Dedifferentiated amniotic fluid mesenchymal stem cell (primary cell): ENCODE data around the gene PLA2R1.

ENCODE experiments used
- DNase-seq: peaks from one replicate; pipeline ENCODE4 v3.0.0-alpha.2; 2016; ENCODE audit errors: extremely low spot score

PLA2R1 gene

DNA sequence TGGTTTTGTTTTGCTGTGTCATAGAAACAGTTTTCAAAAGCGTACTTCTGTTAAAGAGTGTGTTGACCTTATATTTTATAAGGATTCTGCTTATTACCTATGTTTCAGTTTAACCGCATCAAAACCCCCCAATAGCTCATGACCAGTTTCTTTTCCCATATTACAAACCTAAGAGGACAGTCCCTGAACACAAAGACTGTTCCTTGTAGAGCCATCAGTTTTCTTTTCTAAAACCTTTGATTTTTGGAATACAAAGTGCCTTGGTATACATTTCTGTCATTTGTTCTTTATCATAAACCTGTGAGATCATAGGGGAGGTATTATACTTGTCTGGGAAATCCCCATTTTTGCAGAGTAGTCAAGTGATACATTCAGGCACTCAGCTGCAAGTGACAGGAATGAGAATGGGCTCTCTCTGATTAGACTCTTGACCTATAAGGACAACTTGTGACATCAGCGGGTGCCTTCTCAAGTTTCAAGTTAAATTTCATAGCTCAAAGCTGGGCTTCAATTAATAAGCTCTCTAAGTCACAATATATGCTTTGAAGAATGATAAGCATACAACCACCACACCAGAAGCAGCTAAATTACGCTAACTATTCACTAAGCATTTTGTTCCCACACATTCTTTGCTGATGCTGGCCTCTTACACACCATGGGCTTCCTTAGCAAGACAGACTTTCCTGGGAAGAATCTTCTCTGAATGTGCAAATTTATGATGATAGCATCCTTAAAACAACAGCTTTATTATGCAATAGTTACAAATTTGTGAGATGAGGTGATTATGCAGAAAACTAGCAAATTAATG lies 167.0 kb downstream of the PLA2R1 start:
- no peak for DNase-seq

DNA sequence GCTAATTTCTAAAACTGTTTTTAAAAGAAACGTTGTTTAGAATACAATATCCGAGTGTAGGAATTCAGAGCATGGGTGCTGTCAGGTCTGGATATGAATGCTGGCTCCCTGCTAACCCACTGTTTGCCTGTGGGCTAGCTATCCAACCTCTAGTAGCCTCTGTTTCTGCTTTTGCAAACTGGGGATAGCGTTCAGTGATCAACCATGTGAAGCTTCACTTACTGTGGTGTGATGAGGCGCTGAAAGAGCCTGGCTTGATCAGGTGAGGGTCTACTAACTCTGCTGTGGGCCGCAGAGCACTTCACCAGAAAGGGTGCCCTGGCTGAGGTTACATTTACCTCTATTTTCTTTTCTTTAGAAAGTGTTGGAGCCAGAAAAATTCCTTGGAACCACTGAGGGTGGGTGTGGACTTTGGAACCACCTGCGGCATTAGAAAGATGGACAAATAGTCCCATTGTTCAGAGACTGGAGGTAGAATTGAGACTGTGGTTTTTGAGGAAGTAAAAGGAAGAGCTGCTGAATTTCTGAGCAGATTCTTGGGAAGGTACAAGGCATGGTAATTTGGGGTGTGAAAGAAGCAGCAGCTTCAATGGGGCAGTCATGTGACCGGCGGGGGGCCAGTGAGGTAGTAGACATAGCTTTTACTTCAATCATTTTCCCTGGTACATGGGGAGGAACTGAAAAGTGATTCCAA lies 168.1 kb downstream of the PLA2R1 start:
- DNase-seq, result no peak

DNA sequence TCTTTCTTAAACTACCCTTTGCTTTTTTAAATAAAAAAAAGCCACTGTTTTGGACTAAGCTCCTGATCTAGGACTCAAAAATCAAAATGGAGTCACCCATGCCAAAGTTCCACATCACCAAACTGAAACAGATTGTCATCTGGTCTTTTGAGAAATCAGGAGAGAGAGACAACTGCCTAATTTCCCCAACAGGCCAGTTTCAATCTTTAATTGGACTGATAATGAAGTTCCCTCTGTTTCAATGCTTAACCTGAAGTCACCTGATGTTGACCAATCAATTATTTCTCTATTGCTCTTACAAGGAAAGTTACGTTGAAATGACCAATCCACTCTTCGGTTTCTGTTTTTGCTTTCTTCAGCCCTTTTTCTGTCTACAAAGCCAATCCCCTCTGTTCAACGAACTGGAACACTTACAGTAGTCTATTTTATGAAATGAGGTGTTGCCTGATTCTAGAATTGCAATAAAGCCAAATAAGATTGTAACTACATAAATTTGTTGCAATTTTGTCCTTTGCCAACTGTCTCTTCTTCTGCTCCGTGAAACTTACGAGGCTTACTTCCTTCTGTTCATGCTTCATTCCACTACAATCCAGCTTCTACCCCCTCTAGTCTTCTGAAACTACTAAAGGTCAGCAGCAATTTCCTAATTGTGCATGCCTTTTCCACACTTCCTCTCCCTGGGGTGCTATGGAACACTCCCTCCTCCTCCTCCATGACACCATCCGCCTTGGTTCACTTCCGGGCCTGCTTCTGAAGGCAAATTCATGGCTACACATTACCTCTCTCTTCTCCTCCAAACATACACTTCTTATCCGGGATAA lies 169.2 kb downstream of the PLA2R1 start:
- no peak for DNase-seq

DNA sequence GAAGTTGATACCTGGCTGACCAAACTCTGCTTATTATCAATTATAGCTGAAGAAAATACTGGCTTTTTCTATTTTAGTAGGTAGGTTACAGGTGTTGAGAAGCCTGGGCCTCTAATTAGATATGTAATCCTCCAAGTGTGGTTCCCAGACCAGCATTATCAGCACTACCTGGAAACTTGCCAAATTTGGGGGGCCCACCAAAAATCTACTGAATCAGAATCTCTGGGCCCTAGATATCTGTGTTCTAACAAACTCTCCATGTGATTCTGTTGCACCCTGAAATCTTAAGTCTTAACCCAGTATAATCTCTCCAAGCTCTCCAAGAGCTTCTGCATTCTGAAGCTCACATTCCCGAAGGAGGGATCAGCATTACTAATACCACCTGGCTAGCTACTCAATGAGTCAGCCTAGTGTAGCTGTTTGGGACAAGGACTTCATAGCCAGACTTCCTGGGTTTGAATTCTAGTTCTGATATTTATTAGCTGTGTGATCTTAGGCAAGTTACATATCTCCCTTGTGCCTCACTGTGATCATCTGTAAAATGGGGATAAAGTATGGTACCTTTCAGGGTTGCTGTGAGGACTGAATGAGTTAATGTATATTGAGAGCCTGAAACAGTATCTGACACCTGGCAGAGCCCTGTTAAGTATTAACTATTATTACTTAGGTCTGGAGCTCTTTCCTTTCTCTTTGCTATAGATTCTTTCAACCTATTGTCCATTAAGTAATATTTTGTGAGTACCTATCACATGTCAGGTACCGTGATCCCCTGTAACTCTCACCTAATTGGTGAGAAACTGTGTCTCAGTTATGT lies 170.3 kb downstream of the PLA2R1 start:
- no peak for DNase-seq

DNA sequence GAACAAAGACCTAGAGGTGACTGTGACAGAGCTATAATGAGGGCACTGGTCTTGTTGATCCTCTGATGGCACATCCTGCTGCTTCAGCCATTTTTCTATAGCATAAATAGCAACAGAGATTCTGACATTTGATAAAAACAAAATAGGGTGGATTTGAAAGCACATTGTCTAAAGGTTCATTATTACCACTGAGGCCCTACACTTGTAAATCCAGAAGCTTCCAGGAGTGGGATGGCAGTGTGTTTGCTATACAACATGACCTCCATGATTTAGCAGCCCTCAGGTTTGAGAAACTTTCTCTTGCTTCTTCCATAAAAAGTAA lies 171.2 kb downstream of the PLA2R1 start:
- DNase-seq, result no peak

DNA sequence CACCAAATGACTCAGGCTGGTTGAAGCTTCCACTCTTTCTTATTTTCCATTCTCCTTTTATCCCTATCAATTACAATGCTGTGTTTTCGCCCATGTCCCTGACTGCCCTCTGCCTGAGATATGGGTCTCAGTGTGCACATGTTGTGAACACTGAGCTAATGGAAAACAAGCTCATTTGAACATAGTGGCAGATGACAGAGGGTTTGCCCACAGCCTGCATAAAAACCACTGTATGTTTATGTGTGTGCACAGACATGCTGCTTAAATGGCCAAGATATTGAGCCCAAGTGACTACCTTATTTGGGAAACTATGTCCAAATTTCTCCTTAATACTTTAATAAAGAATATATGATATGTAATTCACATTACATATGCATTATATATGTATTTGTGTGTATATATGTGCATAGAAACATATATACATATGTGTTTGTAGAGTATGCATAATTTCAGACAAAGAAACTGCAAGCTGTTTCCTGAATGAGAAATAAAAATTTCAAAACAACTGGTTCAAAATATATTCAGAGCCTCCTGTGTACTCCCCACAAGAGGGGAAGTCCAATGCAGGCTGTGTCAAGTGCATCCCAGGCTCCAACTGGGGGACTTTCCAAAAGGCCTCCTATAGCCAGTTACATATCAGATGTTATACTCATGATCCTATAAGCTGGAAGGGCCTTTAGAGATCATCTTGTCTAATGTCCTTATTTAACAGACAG lies 171.7 kb downstream of the PLA2R1 start:
- no peak for DNase-seq

DNA sequence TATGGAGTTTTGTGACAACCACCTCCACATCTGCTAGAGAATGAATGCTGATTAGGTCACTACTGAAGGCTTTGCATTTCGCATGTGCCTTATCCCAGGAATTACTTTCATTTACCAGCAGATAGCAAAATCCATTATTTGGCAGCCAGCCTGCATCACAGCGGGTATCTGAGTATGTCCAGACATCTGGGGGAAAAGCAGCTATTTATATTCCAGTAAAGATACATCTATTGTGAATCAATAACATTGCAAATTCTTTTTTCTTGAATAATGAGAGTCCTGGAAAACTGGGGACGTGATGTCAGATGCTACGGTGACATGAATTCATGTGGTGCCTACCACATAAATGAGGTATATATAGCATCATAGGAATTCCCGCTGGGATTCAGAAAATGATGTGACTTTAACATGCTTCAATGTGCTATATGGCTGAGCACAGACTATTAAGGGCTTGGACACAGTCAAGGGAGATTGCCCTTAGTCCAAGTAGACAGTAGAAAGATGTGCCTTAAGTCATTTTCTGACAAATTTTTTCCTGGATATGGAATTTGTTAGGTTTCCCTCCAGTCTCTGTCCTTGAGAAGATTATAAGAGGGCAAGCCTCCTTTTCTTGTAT lies 180.2 kb downstream of the PLA2R1 start:
- no peak for DNase-seq
